IMR-90 (cell line): ENCODE data around the gene RIC8B. TPM values are rescaled to one million over a fixed set of nuclear protein-coding genes. Genes with fewer than 3 reads are reported as not detected.

Source experiments
- ATAC-seq: fragments of 200-7000 bp; cut with Tn5 transposase; 2 replicates; pipeline ENCODE4 v1.9.1; 2020; ENCODE audit warnings: low read depth, mild to moderate bottlenecking, moderate library complexity
- BruUV-seq: library from RNA; stranded (reverse); fragments of 400-500 nt; replicated peaks from 2 replicates; lab custom pipeline; 2021; lab: Mats Ljungman, UMichigan
- CTCF ChIA-PET: fragments of 300-600 bp; formaldehyde crosslinking; extraction: SDS; loops from one replicate; lab custom pipeline; 2021; ENCODE audit warnings: antibody characterized with exemption; lab: Yijun Ruan, JAX
- POLR2A ChIA-PET: fragments of 300-600 bp; sonication (Branson Sonifier 250); formaldehyde crosslinking; loops from one replicate; lab custom pipeline; 2022; ENCODE audit warnings: antibody characterized with exemption; ENCODE audit not compliant: unreplicated experiment; lab: Charles Lee
- DNase-seq: peaks from one replicate; pipeline ENCODE4 v3.0.0; 2013
- H2AFZ ChIP-seq: replicated peaks from 2 replicates; pipeline ENCODE3; 2013; ENCODE audit warnings: low read length, mild to moderate bottlenecking; ENCODE audit not compliant: poor library complexity
- H2AK5ac ChIP-seq: 2 replicates; pipeline ENCODE4 v1.6.1; 2013; ENCODE audit warnings: low read depth, low read length, inconsistent platforms
- H2AK9ac ChIP-seq: replicated peaks from 2 replicates; pipeline ENCODE3; 2013; ENCODE audit warnings: mild to moderate bottlenecking, low read depth, low read length, moderate library complexity; ENCODE audit not compliant: poor library complexity
- H2BK120ac ChIP-seq: 2 replicates; pipeline ENCODE4 v1.6.1; 2013; ENCODE audit warnings: low read depth, low read length, inconsistent platforms
- H2BK15ac ChIP-seq: 3 replicates; pipeline ENCODE4 v1.6.1; 2013; ENCODE audit warnings: low read depth, low read length, inconsistent platforms
- H2BK20ac ChIP-seq: 2 replicates; pipeline ENCODE4 v1.6.1; 2013; ENCODE audit warnings: low read depth, mild to moderate bottlenecking, inconsistent platforms, low read length, moderate library complexity
- H2BK5ac ChIP-seq: 2 replicates; pipeline ENCODE4 v1.6.1; 2013; ENCODE audit warnings: mild to moderate bottlenecking, low read depth, low read length, inconsistent platforms; ENCODE audit not compliant: poor library complexity, severe bottlenecking
- H3K14ac ChIP-seq: replicated peaks from 2 replicates; pipeline ENCODE4 v1.6.1; 2013; ENCODE audit warnings: low read depth, low read length, inconsistent platforms
- H3K18ac ChIP-seq: 2 replicates; pipeline ENCODE4 v1.6.1; 2013; ENCODE audit warnings: low read depth, low read length, control low read depth
- H3K23ac ChIP-seq: 2 replicates; pipeline ENCODE4 v1.6.1; 2013; ENCODE audit warnings: low read depth, low read length, inconsistent platforms
- H3K27ac ChIP-seq: 2 replicates; pipeline ENCODE4 v1.5.1; 2013; ENCODE audit warnings: mild to moderate bottlenecking, control low read depth, low read length; ENCODE audit not compliant: insufficient read depth
- H3K27me3 ChIP-seq: 2 replicates; pipeline ENCODE4 v1.6.1; 2013; ENCODE audit warnings: low read length; ENCODE audit not compliant: control insufficient read depth, insufficient read depth
- H3K36me3 ChIP-seq: 2 replicates; pipeline ENCODE4 v1.6.1; 2013; ENCODE audit warnings: low read length, mixed read lengths; ENCODE audit not compliant: control insufficient read depth, insufficient read depth
- H3K4ac ChIP-seq: 2 replicates; pipeline ENCODE4 v1.6.1; 2013; ENCODE audit warnings: low read depth, low read length, inconsistent platforms
- H3K4me1 ChIP-seq: 2 replicates; pipeline ENCODE4 v1.6.1; 2013; ENCODE audit warnings: low read length, mixed read lengths; ENCODE audit not compliant: control insufficient read depth, insufficient read depth
- H3K4me2 ChIP-seq: 2 replicates; pipeline ENCODE4 v1.6.1; 2013; ENCODE audit warnings: low read depth, mild to moderate bottlenecking, control low read depth, low read length, moderate library complexity
- H3K4me3 ChIP-seq: 2 replicates; pipeline ENCODE4 v1.5.1; 2013; ENCODE audit warnings: low read depth, mild to moderate bottlenecking, control low read depth, low read length, moderate library complexity; ENCODE audit not compliant: insufficient read depth
- H3K56ac ChIP-seq: 2 replicates; pipeline ENCODE4 v1.6.1; 2013; ENCODE audit warnings: low read length, inconsistent platforms; ENCODE audit not compliant: insufficient read depth; ENCODE audit errors: extremely low read depth
- H3K79me1 ChIP-seq, 2 experiments: 2 replicates each; pipeline ENCODE4 v1.6.1; 2013; ENCODE audit warnings: low read length in 2 of 2, inconsistent platforms in 1 of 2, low read depth in 1 of 2
- H3K9ac ChIP-seq: 2 replicates; pipeline ENCODE4 v1.6.1; 2013; ENCODE audit warnings: low read depth, low read length, control low read depth
- H3K9me1 ChIP-seq: 2 replicates; pipeline ENCODE4 v1.6.1; 2013; ENCODE audit warnings: low read length, inconsistent platforms; ENCODE audit not compliant: insufficient read depth
- H3K9me3 ChIP-seq: 2 replicates; pipeline ENCODE4 v1.6.1; 2013; ENCODE audit warnings: low read length; ENCODE audit not compliant: control insufficient read depth, insufficient read depth
- H4K20me1 ChIP-seq: 2 replicates; pipeline ENCODE4 v1.6.1; 2013; ENCODE audit warnings: low read length, inconsistent platforms; ENCODE audit not compliant: insufficient read depth
- H4K5ac ChIP-seq: 2 replicates; pipeline ENCODE4 v1.6.1; 2013; ENCODE audit warnings: mild to moderate bottlenecking, low read depth, low read length, control low read depth
- H4K8ac ChIP-seq, 2 experiments: 2 replicates each; pipeline ENCODE4 v1.6.1; 2013; ENCODE audit warnings: low read depth in 2 of 2, low read length in 2 of 2, control low read depth in 1 of 2, inconsistent platforms in 1 of 2
- H4K91ac ChIP-seq: 2 replicates; pipeline ENCODE4 v1.6.1; 2013; ENCODE audit warnings: low read depth, low read length, inconsistent platforms; ENCODE audit not compliant: insufficient read depth
- BHLHE40 ChIP-seq: fragments of 150-350 bp; IDR thresholded peaks from 2 replicates; pipeline ENCODE4 v1.6.1; 2016; ENCODE audit warnings: mild to moderate bottlenecking, low read depth, low read length
- CEBPB ChIP-seq: IDR thresholded peaks from 2 replicates; pipeline ENCODE4 v1.6.1; 2012; ENCODE audit warnings: low read depth, low read length, improper control_type of control experiment
- CHD1 ChIP-seq: IDR thresholded peaks from 2 replicates; pipeline ENCODE4 v1.6.1; 2012; ENCODE audit warnings: low read depth, low read length, improper control_type of control experiment
- CTCF ChIP-seq: conservative IDR thresholded peaks from 2 replicates; pipeline ENCODE4 v1.5.1; 2012; ENCODE audit warnings: mild to moderate bottlenecking, low read depth, low read length, improper control_type of control experiment
- ELK1 ChIP-seq: fragments of 150-350 bp; IDR thresholded peaks from 2 replicates; pipeline ENCODE4 v1.6.1; 2016; ENCODE audit warnings: low read depth, mild to moderate bottlenecking, low read length, moderate library complexity, borderline replicate concordance
- FOS ChIP-seq: fragments of 150-350 bp; IDR thresholded peaks from 2 replicates; pipeline ENCODE4 v1.6.1; 2016; ENCODE audit warnings: low read depth, low read length
- MAFK ChIP-seq: IDR thresholded peaks from 2 replicates; pipeline ENCODE4 v1.6.1; 2012; ENCODE audit warnings: low read depth, low read length, improper control_type of control experiment
- MAZ ChIP-seq: IDR thresholded peaks from 2 replicates; pipeline ENCODE4 v1.6.1; 2012; ENCODE audit warnings: low read depth, mild to moderate bottlenecking, low read length, improper control_type of control experiment, moderate library complexity, borderline replicate concordance
- POLR2A ChIP-seq: IDR thresholded peaks from 2 replicates; pipeline ENCODE4 v1.6.1; 2012; ENCODE audit warnings: mild to moderate bottlenecking, low read depth, low read length
- RFX5 ChIP-seq: IDR thresholded peaks from 2 replicates; pipeline ENCODE4 v1.8.0; 2012; ENCODE audit warnings: low read depth, mild to moderate bottlenecking, low read length, moderate library complexity
- SMC3 ChIP-seq: fragments of 150-350 bp; IDR thresholded peaks from 2 replicates; pipeline ENCODE4 v1.6.1; 2016; ENCODE audit warnings: low read depth, mild to moderate bottlenecking, antibody characterized with exemption, low read length, moderate library complexity
- USF2 ChIP-seq: fragments of 150-350 bp; IDR thresholded peaks from 2 replicates; pipeline ENCODE4 v1.6.1; 2017; ENCODE audit warnings: mild to moderate bottlenecking, antibody characterized with exemption, low read length, low read depth
- WGBS, 2 experiments: methylation state at CpG; one replicate each; pipeline versions ENCODE4 v1.1.5 to v1.1.7; 2013; ENCODE audit warnings: missing lambda C conversion rate in 2 of 2; ENCODE audit not compliant: insufficient read length in 1 of 2; ENCODE audit errors: extremely low coverage in 2 of 2; 5-methylcytosine and 5-hydroxymethylcytosine counted together
- dilution Hi-C: fragments of 300-500 bp; cut with HindIII; formaldehyde crosslinking; loops from one replicate; pipeline ENCODE4 v1.14.3; 2018; ENCODE audit warnings: low sequenced_read_pairs; ENCODE audit not compliant: unreplicated experiment
- in situ Hi-C: fragments of 300-500 bp; cut with MboI; formaldehyde crosslinking; loops from 3 replicates; pipeline ENCODE4 v1.14.3; 2019; ENCODE audit warnings: low sequenced_read_pairs, inconsistent platforms, mixed read lengths
- intact Hi-C: fragments of 100-400 bp; cut with micrococcal nuclease; formaldehyde crosslinking; loops from 2 replicates; pipeline ENCODE4 v1.10.0; 2022
- polyA plus RNA-seq, 3 experiments: library from polyadenylated mRNA; depleted of rRNA; stranded (reverse); fragments of >200 nt; gene quantifications; 2 replicates each; pipeline ENCODE4 v1.2.3, GENCODE V29; 2012; ENCODE audit warnings: low replicate concordance in 1 of 3
- total RNA-seq: library from RNA; depleted of rRNA; stranded (reverse); fragments of >200 nt; gene quantifications from 2 replicates; pipeline ENCODE4 v1.2.3, GENCODE V29; 2012

RIC8B gene
- total and polyA plus RNA-seq, 2 of the 4 experiments (the other 2 are of a cell fraction): 5.5 to 19.5 TPM

- H3K9ac ChIP-seq: no peak overlapping the region
- H3K9me1 ChIP-seq: peaks cover 3% of the 10 kb centered on the region; the same call in 1 of the 2 replicates
- H3K4me2 ChIP-seq: no peak overlapping the region
- no peak overlapping the region for H2AK5ac ChIP-seq
- no peak overlapping the region for H3K4me3 ChIP-seq
- H2AK9ac ChIP-seq: no peak overlapping the region
- peaks cover 13% of the 10 kb centered on the region for H3K36me3 ChIP-seq
- no peak overlapping the region for H3K23ac ChIP-seq
- dilution Hi-C loops: no loop called here
- no peak overlapping the region for H3K14ac ChIP-seq
- H2BK15ac ChIP-seq: no peak overlapping the region
- POLR2A ChIA-PET: no interaction called here
- no peak overlapping the region for H2BK5ac ChIP-seq
- H4K20me1 ChIP-seq: no peaks in the 10 kb centered on the region
- in situ Hi-C loops: no loop called here
- no peak overlapping the region for H4K5ac ChIP-seq
- no peak overlapping the region for H3K56ac ChIP-seq
- H3K4me1 ChIP-seq: peaks cover 6% of the 10 kb centered on the region
- DNase-seq (no peak), ATAC-seq (no peak)
- H3K9me3 ChIP-seq: no peaks in the 10 kb centered on the region
- no peak overlapping the region for H2AFZ ChIP-seq
- intact Hi-C loops: no loop called here
- H3K27me3 ChIP-seq: no peaks in the 10 kb centered on the region
- H4K91ac ChIP-seq: no peak overlapping the region
- H4K8ac ChIP-seq: no peak overlapping the region
- no peak overlapping the region for H3K18ac ChIP-seq
- H3K79me1 ChIP-seq: no peaks in the 10 kb centered on the region
- 100% methylated on average over 1 of the region's 3 CpGs; no CpG with 5 or more reads in 1 of the 2 experiments for WGBS, 2 experiments
- no peak overlapping the region for H3K4ac ChIP-seq
- TF ChIP-seq POLR2A (no peak), MAZ (no peak), CEBPB (no peak), MAFK (no peak), FOS (no peak), ELK1 (no peak), CTCF (no peak), RFX5 (no peak), USF2 (no peak), CHD1 (no peak), SMC3 (no peak), BHLHE40 (no peak)
- CTCF ChIA-PET: interaction anchor here (3.2 kb wide), 1 partner anchor 11 kb away, joined by 9 read pairs; no protein-coding TSS in a partner anchor
- BruUV-seq: no TSS peak
- H2BK120ac ChIP-seq: no peak overlapping the region
- H3K27ac ChIP-seq: no peak overlapping the region
- H2BK20ac ChIP-seq: no peak overlapping the region
Observed at GRCh38 chr12:106885026-106885425, 110.5 kb downstream of the RIC8B start.
